GM19099 (cell line): ENCODE results near the gene PLIN4.

Experiments
- POLR2A ChIP-seq: IDR thresholded peaks from 3 replicates; pipeline ENCODE4 v1.6.1; 2011; ENCODE audit warnings: low read depth; ENCODE audit not compliant: insufficient read length; ENCODE audit errors: extremely low read depth

Gene PLIN4

GRCh38 chr19:4504891-4505569 lies 13.3 kb downstream of the PLIN4 start:
- TF ChIP-seq POLR2A: no peak

- no peak for TF ChIP-seq POLR2A
Observed at GRCh38 chr19:4504297-4504701, 14.0 kb downstream of the PLIN4 start.

GRCh38 chr19:4503825-4504170 lies 14.5 kb downstream of the PLIN4 start:
- TF ChIP-seq POLR2A: no peak

- TF ChIP-seq POLR2A: no peak
Observed at GRCh38 chr19:4503132-4503824, 15.0 kb downstream of the PLIN4 start.

GRCh38 chr19:4502282-4503131 lies 15.8 kb downstream of the PLIN4 start:
- TF ChIP-seq POLR2A: no peak

GRCh38 chr19:4501691-4502090 lies 16.6 kb downstream of the PLIN4 start:
- no peak for TF ChIP-seq POLR2A

- TF ChIP-seq POLR2A: no peak
Observed at GRCh38 chr19:4500841-4501591, 17.3 kb downstream of the PLIN4 start.

GRCh38 chr19:4499855-4500254 lies 18.4 kb downstream of the PLIN4 start:
- TF ChIP-seq POLR2A: no peak

GRCh38 chr19:4499318-4499717 lies 19.0 kb downstream of the PLIN4 start:
- no peak for TF ChIP-seq POLR2A

GRCh38 chr19:4498694-4499093 lies 19.6 kb downstream of the PLIN4 start:
- TF ChIP-seq POLR2A: no peak

- no peak for TF ChIP-seq POLR2A
Observed at GRCh38 chr19:4497770-4498389, 20.4 kb downstream of the PLIN4 start.

- no peak for TF ChIP-seq POLR2A
Observed at GRCh38 chr19:4496304-4496703, 22.0 kb downstream of the PLIN4 start.

GRCh38 chr19:4495471-4495870 lies 22.8 kb downstream of the PLIN4 start:
- no peak for TF ChIP-seq POLR2A

- TF ChIP-seq POLR2A: no peak
Observed at GRCh38 chr19:4494691-4495064, 23.6 kb downstream of the PLIN4 start.

- no peak for TF ChIP-seq POLR2A
Observed at GRCh38 chr19:4493929-4494690, 24.2 kb downstream of the PLIN4 start.
